ENCODE results near the gene CABP4.

Gene CABP4

DNA sequence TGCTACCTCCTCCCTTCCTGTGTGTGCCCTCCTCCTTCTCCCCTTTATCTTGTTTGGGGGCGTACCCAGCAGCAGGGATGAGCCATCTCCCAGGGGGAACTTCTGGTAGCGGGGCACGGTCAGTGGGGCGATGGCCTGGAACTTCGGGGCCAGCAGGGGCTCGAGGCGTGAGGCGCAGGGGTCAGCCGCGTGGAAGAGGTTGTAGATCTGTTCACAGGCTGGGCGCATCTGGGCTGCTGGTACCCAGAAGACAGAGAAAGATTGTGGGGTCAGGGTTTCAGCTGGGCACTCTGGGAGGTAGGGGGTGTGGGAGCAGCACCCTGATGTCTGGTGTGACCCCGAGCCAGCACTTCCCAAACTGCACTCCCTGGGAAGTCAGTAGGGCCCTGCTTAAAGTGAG, 41.0 kb downstream of the CABP4 start:
- no peak for DNase-seq (ENCODE audit: low spot score)

GRCh38 chr11:67497656-67498291, 42.6 kb downstream of the CABP4 start:
- no peak for DNase-seq (ENCODE audit: low spot score)

DNA sequence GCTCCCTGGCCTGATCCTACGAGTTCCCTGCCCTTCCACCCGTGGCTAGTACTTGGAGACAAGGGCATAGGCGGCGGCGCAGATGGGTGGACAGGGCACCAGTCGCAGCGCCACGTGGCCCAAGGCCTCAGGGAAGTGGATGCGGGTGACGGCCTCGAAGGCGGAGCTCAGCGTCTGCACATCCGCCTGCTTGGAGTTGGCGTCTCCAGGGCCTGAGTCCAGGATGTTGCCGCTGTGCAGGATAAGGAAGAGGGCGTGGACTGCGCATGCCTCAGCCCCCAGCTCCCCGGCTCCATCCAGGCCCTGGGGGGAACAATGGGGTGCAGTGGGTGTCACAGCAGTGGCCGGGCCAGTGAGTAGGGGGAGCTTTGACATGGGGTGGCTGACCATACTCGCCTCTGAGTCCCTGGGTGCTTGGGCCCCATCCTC, 43.4 kb downstream of the CABP4 start:
- DNase-seq (ENCODE audit: low spot score) = no peak

- no peak for DNase-seq (ENCODE audit: low spot score)
Measured at GRCh38 chr11:67499808-67500483, 44.8 kb downstream of the CABP4 start.

DNA sequence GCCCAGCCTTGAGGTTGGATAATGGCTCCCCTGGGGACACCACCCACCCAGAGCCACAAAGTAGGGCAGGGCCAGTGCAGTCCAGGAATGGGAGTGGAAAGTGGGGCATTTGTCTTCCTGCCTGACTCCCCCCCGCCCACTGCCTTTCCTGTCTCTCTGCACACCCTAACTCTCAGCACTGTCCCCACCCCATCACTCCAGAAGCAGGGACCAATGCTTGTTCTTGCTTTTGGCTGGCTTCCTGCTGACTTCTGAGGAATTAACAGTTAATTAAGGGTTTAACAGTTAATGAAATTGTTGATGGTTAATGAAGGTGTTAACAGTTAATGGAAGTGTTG, 45.3 kb downstream of the CABP4 start:
- DNase-seq (ENCODE audit: low spot score) = no peak

DNA sequence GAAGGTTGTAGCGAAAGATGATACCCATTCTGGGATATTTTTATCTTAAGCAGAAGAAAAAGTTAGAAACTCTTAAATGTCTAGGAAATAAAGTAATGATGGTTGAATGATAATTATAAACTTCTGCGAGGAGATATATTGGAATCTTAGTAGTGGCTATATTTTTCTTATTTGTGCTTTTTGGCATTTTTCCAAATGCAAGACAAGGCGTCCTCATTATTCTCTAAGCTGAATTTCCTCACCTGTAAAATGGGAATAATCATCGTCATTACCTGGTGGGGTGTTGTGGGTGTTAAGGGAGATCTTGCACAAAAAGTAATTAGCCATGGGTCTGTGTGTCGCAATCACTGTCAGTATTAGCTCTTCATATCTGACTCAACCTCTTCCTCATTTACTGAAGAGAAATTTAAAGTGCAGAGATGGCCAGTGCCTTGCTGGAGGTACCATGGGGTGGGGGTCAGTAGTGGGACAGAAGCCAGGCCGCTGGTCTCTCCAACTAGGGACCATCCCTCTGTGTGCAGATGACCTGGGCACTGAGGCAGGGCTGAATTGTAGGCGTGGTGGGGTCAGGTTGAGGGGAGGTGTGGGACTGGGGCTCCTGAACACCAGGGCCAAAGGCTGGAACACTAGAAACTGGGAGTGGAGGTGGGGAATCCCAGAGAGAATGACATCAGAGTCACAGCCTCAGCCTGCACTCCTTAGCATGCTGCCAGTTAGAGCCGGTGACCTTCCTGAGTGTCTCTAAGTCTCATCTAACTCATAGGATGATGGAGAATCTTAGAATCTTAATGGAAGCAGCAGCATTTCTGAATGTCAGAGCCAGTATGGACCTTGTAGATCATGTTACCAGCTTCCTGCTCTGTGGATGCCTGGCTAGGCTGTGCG, 45.9 kb downstream of the CABP4 start:
- no peak for DNase-seq (ENCODE audit: low spot score)

DNA sequence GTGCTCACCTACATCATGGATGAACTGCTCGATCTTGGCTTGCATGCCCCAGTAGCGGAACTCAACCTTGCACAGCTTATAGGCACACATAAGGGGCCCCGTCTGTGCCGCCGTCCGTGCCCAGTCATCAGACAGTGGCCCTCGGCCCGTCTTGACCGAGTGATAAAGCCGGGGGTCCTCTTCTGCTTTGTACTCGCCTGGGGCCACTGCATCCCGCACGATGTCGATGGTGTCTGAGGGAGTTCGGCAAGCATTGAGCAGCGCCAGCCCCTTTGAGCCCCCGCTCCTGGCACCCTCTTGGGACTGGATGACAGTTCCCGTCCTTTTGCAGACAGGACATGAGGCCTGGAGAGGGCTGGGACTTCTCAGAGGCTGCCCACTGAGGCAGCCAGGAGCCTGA, 46.7 kb downstream of the CABP4 start:
- DNase-seq (ENCODE audit: low spot score) = no peak

- DNase-seq (ENCODE audit: low spot score) = no peak
Measured at GRCh38 chr11:67502328-67502979, 47.3 kb downstream of the CABP4 start.

DNA sequence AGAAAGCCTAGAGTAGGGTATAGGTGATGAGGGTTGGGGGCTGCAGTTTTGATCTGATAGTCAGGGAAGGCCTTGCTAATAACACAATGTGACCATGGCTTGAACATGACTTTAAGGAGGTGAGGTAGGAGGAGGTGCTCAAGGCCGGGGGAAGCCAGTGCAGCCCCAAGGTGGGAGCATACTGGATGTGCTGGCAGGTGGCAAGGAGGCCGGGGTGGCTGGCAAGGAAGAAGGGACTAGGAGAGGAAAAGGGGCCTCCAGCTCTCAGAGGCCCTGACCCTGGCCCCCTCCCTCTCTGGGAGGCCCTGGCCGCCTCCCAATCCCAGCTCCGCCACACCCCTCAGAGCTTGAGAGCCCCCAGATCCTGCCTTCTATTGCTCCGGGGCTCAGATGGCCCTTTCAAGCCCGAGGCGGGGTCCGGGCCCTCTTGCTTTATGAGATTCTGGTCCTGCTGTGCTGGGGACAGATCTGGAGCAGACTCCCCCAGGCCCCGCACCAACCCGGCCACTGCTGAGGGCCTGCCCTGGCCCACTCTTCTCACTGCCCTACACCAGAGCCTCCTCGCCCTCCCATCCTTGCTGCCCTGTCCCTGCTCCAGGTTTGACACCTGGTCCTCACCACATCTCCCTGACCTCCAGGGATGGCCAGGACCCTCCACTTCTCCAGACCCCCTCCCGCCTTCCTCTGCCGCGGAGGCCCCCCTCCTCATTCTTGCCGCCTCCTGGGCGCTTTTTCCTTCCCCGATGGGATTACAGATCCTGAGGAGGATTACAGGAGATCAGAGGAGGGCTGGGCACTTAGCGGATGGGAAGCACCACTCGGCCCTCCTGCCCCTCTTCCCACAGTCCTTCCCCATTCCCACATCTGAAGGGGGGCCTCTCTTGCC, 48.2 kb downstream of the CABP4 start:
- DNase-seq (ENCODE audit: low spot score) = no peak

- DNase-seq (ENCODE audit: low spot score) = no peak
Measured at GRCh38 chr11:67504005-67504949, 49.1 kb downstream of the CABP4 start.

- DNase-seq (ENCODE audit: low spot score) = no peak
Measured at GRCh38 chr11:67504950-67505581, 49.9 kb downstream of the CABP4 start, which contains the start of gene PITPNM1. TSS of gene PITPNM1 (minus strand) at chr11:67505363. CDS start at chr11:67504180, 1,183 bp downstream.

- peak; percentile 82 for DNase-seq (ENCODE audit: low spot score)
Measured at GRCh38 chr11:67505605-67506396, 50.6 kb downstream of the CABP4 start.

DNA sequence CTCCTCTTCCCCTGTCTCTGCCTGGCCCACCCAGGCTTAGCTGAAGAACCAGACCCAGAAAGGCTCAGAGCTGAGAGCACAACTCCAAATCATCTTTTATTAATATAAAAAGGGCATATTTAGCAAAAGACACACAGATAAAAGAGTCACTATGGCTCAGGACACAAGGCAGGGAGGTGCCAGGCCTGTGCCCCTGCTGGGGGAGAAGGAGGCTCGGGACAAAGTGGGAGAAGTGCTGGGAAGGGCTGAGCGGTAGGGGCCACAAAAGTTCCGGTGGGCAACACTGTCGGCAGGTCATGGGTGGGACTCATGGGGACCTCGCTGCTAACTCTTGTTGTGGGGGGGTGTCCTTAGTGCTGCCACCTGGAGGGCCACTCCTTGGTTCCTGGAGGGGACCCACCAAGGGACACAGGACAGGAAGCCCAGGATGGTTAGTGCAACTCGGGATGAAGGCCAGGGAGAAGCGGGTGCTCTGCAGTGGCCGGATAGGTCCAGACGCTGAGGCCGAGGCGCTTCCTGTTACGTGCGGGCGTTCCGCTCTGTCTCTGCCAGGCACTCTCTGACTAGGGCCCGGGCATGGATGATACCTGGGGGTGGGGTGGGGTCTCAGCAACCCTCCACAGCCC, 51.4 kb downstream of the CABP4 start:
- DNase-seq (ENCODE audit: low spot score) = no peak

DNA sequence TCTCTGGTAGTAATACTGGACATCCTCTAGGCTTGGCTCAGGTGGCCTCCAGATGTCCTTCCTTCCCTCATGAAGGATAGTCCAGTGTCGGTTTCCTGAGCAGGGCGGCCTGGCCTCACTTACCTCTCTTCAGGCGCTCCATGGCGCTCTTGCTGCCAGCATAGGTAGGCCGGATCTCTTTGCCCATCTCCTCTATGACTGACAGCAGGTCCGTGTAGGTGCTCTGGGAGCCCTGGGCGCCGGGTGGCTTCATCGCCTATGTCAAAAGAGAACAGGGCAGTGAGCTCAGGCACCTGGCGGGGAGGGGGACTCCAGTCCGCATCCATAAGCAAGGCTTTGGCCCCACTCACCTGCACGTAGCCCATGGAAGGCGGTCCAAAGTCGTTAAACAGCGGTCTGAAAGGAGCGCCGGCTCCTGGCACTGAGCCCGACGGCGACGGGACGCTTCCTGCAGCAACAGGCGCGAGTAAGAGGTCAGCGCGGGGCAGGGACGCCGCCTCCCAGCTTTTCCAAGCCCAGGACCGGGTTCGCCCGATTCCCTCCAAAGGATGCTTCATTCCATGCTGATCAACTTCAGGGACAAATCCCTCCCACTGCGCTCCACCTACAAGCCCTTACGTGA, 52.2 kb downstream of the CABP4 start:
- no peak for DNase-seq (ENCODE audit: low spot score)

DNA sequence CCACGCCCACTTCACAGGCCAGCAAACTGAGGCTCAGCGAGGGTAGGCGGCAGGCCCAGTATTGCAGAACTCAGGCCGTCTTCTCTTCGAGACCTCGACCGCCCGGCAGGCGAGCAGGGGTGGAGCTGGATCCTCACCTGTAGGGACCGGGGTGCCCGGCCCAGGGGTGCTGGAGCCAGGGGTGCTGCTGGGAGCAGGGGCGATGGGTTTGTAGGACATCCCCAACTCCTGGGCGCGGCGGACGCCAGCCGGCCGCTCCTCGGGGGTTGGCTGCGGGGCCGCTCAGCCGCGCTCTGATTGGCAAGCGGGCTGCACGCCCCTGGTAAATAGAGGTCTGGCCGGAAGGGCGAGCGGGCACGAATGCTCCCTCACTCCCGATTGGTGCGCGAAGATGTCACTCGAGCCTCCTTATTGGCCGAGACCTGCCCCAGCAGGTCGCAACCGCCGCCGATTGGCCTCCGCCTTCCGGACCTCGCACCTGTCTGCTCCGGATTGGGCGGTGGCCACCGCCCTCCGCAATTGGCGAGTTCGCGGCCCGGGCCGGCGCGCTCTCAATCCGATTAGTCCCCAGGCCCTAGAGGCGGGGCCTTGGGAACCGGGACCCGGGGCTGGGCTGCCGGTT, 52.8 kb downstream of the CABP4 start, which contains the start of gene CDK2AP2:
TSS of gene CDK2AP2 (minus strand) at position 299 of the 622 bp plus-strand sequence. CDS start at position 219, 80 bp downstream.
- DNase-seq (ENCODE audit: low spot score) = peak; percentile 98

- DNase-seq (ENCODE audit: low spot score) = peak; percentile 96
Measured at GRCh38 chr11:67508486-67509121, 53.5 kb downstream of the CABP4 start.

- DNase-seq (ENCODE audit: low spot score) = no peak
Measured at GRCh38 chr11:67510023-67510345, 54.8 kb downstream of the CABP4 start.
